CD4-positive, alpha-beta T cell (primary cell): ENCODE measurements around the gene NET1. TPM values are rescaled to one million over a fixed set of nuclear protein-coding genes. Genes with fewer than 3 reads are reported as not detected.

ENCODE experiments used
- ATAC-seq: fragments of 200-7000 bp; cut with Tn5 transposase; one replicate; pipeline ENCODE4 v1.10.0; 2022; ENCODE audit warnings: mild to moderate bottlenecking; ENCODE audit not compliant: poor library complexity
- CTCF ChIA-PET: fragments of 350-600 bp; sonication (Branson Sonifier 250); formaldehyde crosslinking; loops from one replicate; lab custom pipeline; 2021; ENCODE audit warnings: antibody characterized with exemption, inconsistent platforms; lab: Charles Lee
- POLR2A ChIA-PET: fragments of 350-600 bp; sonication (Branson Sonifier 250); formaldehyde crosslinking; loops from one replicate; lab custom pipeline; 2021; ENCODE audit warnings: antibody characterized with exemption, inconsistent platforms; lab: Charles Lee
- DNase-seq, 14 experiments: peaks; one replicate each; pipeline ENCODE4 v3.0.0-alpha.2; 2013 to 2020; ENCODE audit warnings: mixed read lengths in 2 of 14
- H3K27ac ChIP-seq, 2 donors: one replicate each; pipeline versions ENCODE4 v1.5.1 to v1.7.0; 2013; ENCODE audit warnings: low read length in 2 of 2, low read depth in 1 of 2, mild to moderate bottlenecking in 1 of 2
- H3K27me3 ChIP-seq, 2 experiments: 1 replicate in 1 of 2; 2 replicates in 1 of 2; pipeline versions ENCODE4 v1.6.1 to v1.7.0; 2013; ENCODE audit warnings: low read length in 2 of 2, control low read depth in 1 of 2, mild to moderate bottlenecking in 1 of 2, moderate library complexity in 1 of 2; ENCODE audit not compliant: insufficient read depth in 2 of 2, control insufficient read depth in 1 of 2
- H3K36me3 ChIP-seq: one replicate; pipeline ENCODE4 v1.6.1; 2013; ENCODE audit warnings: low read length, control low read depth; ENCODE audit not compliant: insufficient read depth
- H3K4me1 ChIP-seq: one replicate; pipeline ENCODE4 v1.6.1; 2013; ENCODE audit warnings: low read length, control low read depth; ENCODE audit not compliant: insufficient read depth
- H3K4me3 ChIP-seq: one replicate; pipeline ENCODE4 v1.5.1; 2013; ENCODE audit warnings: mild to moderate bottlenecking, low read length, moderate library complexity
- H3K9me3 ChIP-seq, 2 experiments: 1 replicate in 1 of 2; 2 replicates in 1 of 2; pipeline versions ENCODE4 v1.6.1 to v1.7.0; 2013; ENCODE audit warnings: low read length in 2 of 2, mild to moderate bottlenecking in 2 of 2, control low read depth in 1 of 2, moderate library complexity in 1 of 2; ENCODE audit not compliant: control insufficient read depth in 1 of 2, insufficient read depth in 1 of 2
- H3K27ac Mint-ChIP-seq: one replicate; pipeline ENCODE4 v1.8.0; 2020; ENCODE audit warnings: mixed read lengths
- H3K27me3 Mint-ChIP-seq: one replicate; pipeline ENCODE4 v1.8.0; 2021; ENCODE audit warnings: mixed read lengths
- H3K36me3 Mint-ChIP-seq: one replicate; pipeline ENCODE4 v1.8.0; 2021; ENCODE audit warnings: low read depth, mixed read lengths
- H3K4me1 Mint-ChIP-seq: one replicate; pipeline ENCODE4 v1.8.0; 2021; ENCODE audit warnings: low read depth, mixed read lengths
- H3K4me3 Mint-ChIP-seq: one replicate; pipeline ENCODE4 v1.8.0; 2020; ENCODE audit warnings: mild to moderate bottlenecking, mixed read lengths
- H3K9me3 Mint-ChIP-seq: one replicate; pipeline ENCODE4 v1.8.0; 2020; ENCODE audit warnings: mixed read lengths
- intact Hi-C, 2 experiments: fragments of 100-400 bp; cut with DNase I in 1 of 2; cut with micrococcal nuclease in 1 of 2; formaldehyde crosslinking; loops; one replicate each; pipeline versions ENCODE4 v1.15.1 to v1.9.0; 2023 to 2025; cut with DNase I, micrococcal nuclease
- total RNA-seq, 174 experiments: library from RNA in 2 of 174; stranded (reverse) in 2 of 174; gene quantifications; one replicate each; pipeline ENCODE4 v1.2.3 and lab custom pipeline; 2021 to 2026
- TF ChIP-seq, protein P1 (sequence below): fragments of 200-600 bp; IDR thresholded peaks from one replicate; pipeline ENCODE4 v1.8.0; 2022; ENCODE audit warnings: antibody characterized with exemption, mild to moderate bottlenecking

The NET1 gene
- total RNA-seq, 2 experiments from 2014 or later = 29.0 to 30.5 TPM

DNA sequence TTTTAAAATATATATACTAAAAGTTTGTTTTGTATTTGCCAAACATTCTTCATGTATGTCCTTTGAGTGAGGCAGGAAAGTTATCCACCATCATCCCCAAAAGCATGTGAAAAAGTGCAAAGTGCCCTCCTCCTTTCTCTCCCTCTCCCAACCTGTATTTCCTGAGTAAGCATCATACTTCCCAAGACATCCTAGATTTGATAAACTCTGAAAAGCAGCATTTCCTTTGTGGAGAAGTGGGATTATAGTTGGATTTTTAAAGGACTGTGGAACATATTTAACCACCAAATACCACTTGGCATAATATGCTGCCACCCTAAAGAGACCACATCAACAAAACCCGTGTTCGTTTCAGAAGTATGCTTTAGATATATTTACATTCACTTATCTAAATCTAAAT, 36.9 kb downstream of the NET1 start:
- Histone ChIP-seq H3K9me3 (no peaks in the 10 kb centered on the region), H3K27ac (no peak overlapping the region), H3K4me1 (peaks cover 6% of the 10 kb centered on the region), H3K36me3 (peaks cover 10% of the 10 kb centered on the region), H3K4me3 (no peak overlapping the region), H3K27me3 (no peaks in the 10 kb centered on the region)
- H3K9me3 Mint-ChIP-seq = no peaks in the 10 kb centered on the region
- peaks cover 47% of the 10 kb centered on the region for H3K4me1 Mint-ChIP-seq
- H3K27ac Mint-ChIP-seq = no peak overlapping the region
- TF ChIP-seq, protein P1, sequence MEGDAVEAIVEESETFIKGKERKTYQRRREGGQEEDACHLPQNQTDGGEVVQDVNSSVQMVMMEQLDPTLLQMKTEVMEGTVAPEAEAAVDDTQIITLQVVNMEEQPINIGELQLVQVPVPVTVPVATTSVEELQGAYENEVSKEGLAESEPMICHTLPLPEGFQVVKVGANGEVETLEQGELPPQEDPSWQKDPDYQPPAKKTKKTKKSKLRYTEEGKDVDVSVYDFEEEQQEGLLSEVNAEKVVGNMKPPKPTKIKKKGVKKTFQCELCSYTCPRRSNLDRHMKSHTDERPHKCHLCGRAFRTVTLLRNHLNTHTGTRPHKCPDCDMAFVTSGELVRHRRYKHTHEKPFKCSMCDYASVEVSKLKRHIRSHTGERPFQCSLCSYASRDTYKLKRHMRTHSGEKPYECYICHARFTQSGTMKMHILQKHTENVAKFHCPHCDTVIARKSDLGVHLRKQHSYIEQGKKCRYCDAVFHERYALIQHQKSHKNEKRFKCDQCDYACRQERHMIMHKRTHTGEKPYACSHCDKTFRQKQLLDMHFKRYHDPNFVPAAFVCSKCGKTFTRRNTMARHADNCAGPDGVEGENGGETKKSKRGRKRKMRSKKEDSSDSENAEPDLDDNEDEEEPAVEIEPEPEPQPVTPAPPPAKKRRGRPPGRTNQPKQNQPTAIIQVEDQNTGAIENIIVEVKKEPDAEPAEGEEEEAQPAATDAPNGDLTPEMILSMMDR = no peak
- H3K27me3 Mint-ChIP-seq = no peaks in the 10 kb centered on the region
- H3K4me3 Mint-ChIP-seq = peak overlapping the region; percentile 58
- peaks cover 32% of the 10 kb centered on the region for H3K36me3 Mint-ChIP-seq
- intact Hi-C loops = loop anchor here in 1 of 2 experiments (5.0 kb wide), 1 partner anchor 103 kb away; no protein-coding TSS in a partner anchor
- DNase-seq (no peak), ATAC-seq (no peak)
- ChIA-PET POLR2A (no interaction called here), CTCF (no interaction called here)

DNA sequence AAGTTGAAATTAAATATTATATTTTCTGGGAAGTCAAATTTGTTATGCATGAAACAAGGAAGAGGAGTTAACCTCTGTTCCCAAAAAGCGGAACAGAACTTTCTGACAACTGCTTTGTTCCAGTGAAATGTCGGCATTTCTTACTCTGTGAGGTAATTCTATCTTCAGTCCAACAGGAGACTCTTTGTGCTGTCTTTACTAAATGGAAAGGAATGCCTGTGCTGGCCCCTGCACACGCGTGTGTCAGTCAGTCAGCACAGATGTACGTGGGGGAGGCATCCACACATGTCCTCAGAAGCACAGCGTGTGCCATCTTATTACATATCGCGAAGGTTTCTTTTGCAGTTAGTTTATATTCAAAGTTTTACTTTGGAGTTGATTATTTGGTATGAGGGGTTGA, 37.5 kb downstream of the NET1 start:
- intact Hi-C loops = loop anchor here in 1 of 2 experiments (5.0 kb wide), 1 partner anchor 102 kb away; no protein-coding TSS in a partner anchor

DNA sequence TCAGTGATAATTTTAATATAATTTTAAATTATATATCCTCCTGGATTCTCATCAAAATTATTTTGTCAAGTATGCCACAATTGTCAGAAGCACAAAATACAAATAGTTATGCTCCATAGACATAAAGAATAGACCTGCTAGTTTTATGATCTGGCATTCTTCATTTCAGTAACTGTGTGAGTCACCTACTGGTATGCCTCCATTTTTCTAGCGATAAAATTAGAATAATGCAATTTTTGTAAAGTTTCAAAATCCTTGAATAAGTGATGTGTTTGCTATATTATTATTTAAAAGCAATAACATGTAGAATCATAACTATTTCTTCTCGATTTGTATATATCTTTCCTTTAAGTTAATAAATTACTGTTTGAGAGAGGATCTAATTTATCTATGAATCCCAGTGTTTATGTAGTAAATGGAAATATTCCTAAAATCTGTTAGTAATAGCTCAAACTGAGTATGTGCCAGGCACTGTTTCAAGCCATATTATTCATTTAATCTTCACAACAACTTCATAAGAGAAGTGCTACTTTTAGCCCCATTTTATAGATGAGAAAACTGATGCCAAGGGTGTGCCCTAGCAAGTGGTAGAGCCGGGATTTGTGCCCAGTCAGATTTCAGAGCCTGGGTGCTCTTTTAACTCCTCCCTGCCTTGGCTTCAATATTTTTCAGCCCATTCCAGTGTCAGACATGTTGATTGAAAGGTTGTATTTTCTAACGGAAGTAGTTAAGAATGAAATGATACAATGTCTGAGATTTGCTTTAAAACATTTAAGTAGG, 38.4 kb downstream of the NET1 start:
- no peaks in the 10 kb centered on the region for H3K9me3 ChIP-seq
- H3K27me3 ChIP-seq = no peaks in the 10 kb centered on the region
- ATAC-seq (no peak), DNase-seq (no peak)
- H3K4me3 ChIP-seq = no peak overlapping the region
- peaks cover 22% of the 10 kb centered on the region for H3K36me3 ChIP-seq
- Mint-ChIP-seq H3K4me3 (no peak overlapping the region), H3K27ac (no peak overlapping the region), H3K9me3 (no peaks in the 10 kb centered on the region), H3K36me3 (peaks cover 48% of the 10 kb centered on the region), H3K4me1 (peaks cover 35% of the 10 kb centered on the region), H3K27me3 (no peaks in the 10 kb centered on the region)
- intact Hi-C loops = no loop called here
- CTCF ChIA-PET = no interaction called here
- H3K4me1 ChIP-seq = peaks cover 6% of the 10 kb centered on the region
- no peak overlapping the region for H3K27ac ChIP-seq
- TF ChIP-seq, protein P1 = no peak
- POLR2A ChIA-PET = no interaction called here

More for the DNA sequence above, 37.5 kb downstream of the NET1 start:
- Mint-ChIP-seq H3K27ac (no peak overlapping the region), H3K4me3 (peak overlapping the region; percentile 77), H3K4me1 (peaks cover 41% of the 10 kb centered on the region), H3K36me3 (peaks cover 38% of the 10 kb centered on the region), H3K9me3 (no peaks in the 10 kb centered on the region), H3K27me3 (no peaks in the 10 kb centered on the region)
- Histone ChIP-seq H3K4me3 (no peak overlapping the region), H3K36me3 (peaks cover 16% of the 10 kb centered on the region), H3K9me3 (no peaks in the 10 kb centered on the region), H3K4me1 (peaks cover 6% of the 10 kb centered on the region), H3K27ac (no peak overlapping the region), H3K27me3 (no peaks in the 10 kb centered on the region)
- POLR2A ChIA-PET = no interaction called here
- TF ChIP-seq, protein P1 = no peak
- ATAC-seq (no peak), DNase-seq (peak in 1 of 14 experiments; percentile 16)
- CTCF ChIA-PET = interaction anchor here (0.7 kb wide), 1 partner anchor 35 kb away, joined by 3 read pairs; no protein-coding TSS in a partner anchor
